KMS-11 (cell line): Measurements from ENCODE around the gene MCRIP1.

ENCODE experiments used
- H2AFZ ChIP-seq: fragments of 200-600 bp; sonication (generic); 2 replicates; pipeline ENCODE4 v1.6.1; 2016; ENCODE audit warnings: antibody characterized with exemption, mixed run types, low read depth
- H3K27ac ChIP-seq: fragments of 200-600 bp; sonication (generic); 2 replicates; pipeline ENCODE4 v1.6.1; 2016; ENCODE audit warnings: mild to moderate bottlenecking, mixed run types
- H3K27me3 ChIP-seq: fragments of 200-600 bp; sonication (generic); 2 replicates; pipeline ENCODE4 v1.6.1; 2017; ENCODE audit warnings: mild to moderate bottlenecking, low read depth, mixed run types, moderate library complexity; ENCODE audit not compliant: insufficient read depth
- H3K36me3 ChIP-seq: fragments of 200-600 bp; sonication (generic); 2 replicates; pipeline ENCODE4 v1.6.1; 2017; ENCODE audit warnings: mild to moderate bottlenecking, mixed run types; ENCODE audit not compliant: insufficient read depth
- H3K4me1 ChIP-seq: fragments of 200-600 bp; sonication (generic); 2 replicates; pipeline ENCODE4 v1.6.1; 2016; ENCODE audit warnings: mild to moderate bottlenecking, low read depth, mixed run types; ENCODE audit not compliant: poor library complexity, severe bottlenecking
- H3K4me2 ChIP-seq: fragments of 200-600 bp; sonication (generic); 2 replicates; pipeline ENCODE4 v1.7.0; 2016; ENCODE audit warnings: mild to moderate bottlenecking, mixed run types
- H3K4me3 ChIP-seq: fragments of 200-600 bp; sonication (generic); IDR thresholded peaks from 2 replicates; pipeline ENCODE4 v1.6.1; 2017; ENCODE audit warnings: low read depth, low read length, mixed read lengths; ENCODE audit not compliant: insufficient read depth
- H3K79me2 ChIP-seq: fragments of 200-600 bp; sonication (generic); 2 replicates; pipeline ENCODE4 v1.6.1; 2016; ENCODE audit warnings: low read depth, mixed run types; ENCODE audit not compliant: insufficient read depth
- H3K9ac ChIP-seq: fragments of 200-600 bp; sonication (generic); 2 replicates; pipeline ENCODE4 v1.6.1; 2016; ENCODE audit warnings: mild to moderate bottlenecking, mixed run types
- H4K20me1 ChIP-seq: fragments of 200-600 bp; sonication (generic); 2 replicates; pipeline ENCODE4 v1.6.1; 2016; ENCODE audit warnings: mild to moderate bottlenecking, mixed run types; ENCODE audit not compliant: insufficient read depth
- TF ChIP-seq, protein P1 (sequence below): fragments of 200-600 bp; sonication (generic); conservative IDR thresholded peaks from 2 replicates; pipeline ENCODE4 v1.6.1; 2017; ENCODE audit warnings: low read depth, mild to moderate bottlenecking, antibody characterized with exemption, low read length, moderate library complexity, mixed read lengths

The MCRIP1 gene

DNA sequence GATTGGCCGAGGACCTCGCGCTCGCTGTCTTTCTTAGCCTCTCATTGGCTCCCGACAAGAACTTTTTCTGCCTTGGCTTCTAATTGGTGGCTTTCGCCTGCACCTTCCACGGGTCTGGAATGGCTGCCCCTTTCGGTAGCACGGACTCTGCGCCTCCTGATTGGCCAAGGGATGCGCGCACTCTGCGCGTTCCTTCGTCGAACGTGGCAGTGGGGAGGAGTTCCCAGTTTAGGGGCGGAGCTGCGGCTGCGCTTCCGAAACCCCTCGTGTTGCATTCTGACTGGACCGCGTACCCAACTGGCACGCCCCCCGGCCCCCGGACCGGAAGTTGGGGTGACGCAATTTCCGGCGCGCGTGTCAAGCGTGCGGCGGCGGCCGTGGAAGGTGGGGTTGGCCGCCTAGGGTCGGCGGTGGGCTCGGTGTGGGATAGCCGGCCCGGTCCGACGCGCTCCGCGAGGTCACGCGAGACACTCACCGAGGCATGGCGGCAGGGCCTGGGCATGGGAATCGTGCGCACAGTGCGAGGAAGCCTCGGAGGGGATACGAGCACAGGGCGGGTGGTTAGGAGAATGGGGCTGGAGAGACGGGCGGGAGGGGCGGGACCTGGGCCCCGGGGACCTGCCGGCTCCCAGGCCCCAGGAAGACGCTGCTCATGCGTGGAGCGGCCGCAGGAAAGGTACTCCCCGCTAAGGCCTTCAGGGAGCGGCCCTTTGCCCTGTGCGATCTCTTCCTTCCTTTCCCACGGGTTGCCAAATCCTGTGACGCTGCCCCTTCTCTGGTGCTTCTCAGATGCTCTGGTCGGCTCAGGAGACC lies 27.9 kb upstream of the MCRIP1 start:
- Histone ChIP-seq H3K27me3 (no peaks in the 10 kb centered on the region), H3K4me2 (peak overlapping the region; percentile 85), H3K27ac (peak overlapping the region; percentile 81), H2AFZ (0 out of 2 replicates have a peak overlapping the region, but pooled peaks have one; percentile 14), H3K36me3 (peaks cover 10% of the 10 kb centered on the region; the same call in 1 of the 2 replicates), H3K4me1 (peaks cover 52% of the 10 kb centered on the region), H3K4me3 (no peak overlapping the region), H3K9ac (peak overlapping the region; percentile 81), H4K20me1 (peaks cover 10% of the 10 kb centered on the region), H3K79me2 (peaks cover 76% of the 10 kb centered on the region)
- TF ChIP-seq, protein P1, sequence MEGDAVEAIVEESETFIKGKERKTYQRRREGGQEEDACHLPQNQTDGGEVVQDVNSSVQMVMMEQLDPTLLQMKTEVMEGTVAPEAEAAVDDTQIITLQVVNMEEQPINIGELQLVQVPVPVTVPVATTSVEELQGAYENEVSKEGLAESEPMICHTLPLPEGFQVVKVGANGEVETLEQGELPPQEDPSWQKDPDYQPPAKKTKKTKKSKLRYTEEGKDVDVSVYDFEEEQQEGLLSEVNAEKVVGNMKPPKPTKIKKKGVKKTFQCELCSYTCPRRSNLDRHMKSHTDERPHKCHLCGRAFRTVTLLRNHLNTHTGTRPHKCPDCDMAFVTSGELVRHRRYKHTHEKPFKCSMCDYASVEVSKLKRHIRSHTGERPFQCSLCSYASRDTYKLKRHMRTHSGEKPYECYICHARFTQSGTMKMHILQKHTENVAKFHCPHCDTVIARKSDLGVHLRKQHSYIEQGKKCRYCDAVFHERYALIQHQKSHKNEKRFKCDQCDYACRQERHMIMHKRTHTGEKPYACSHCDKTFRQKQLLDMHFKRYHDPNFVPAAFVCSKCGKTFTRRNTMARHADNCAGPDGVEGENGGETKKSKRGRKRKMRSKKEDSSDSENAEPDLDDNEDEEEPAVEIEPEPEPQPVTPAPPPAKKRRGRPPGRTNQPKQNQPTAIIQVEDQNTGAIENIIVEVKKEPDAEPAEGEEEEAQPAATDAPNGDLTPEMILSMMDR: no peak

- no peaks in the 10 kb centered on the region for H3K27me3 ChIP-seq
These were observed 27.0 kb upstream of the MCRIP1 start, which contains the start of gene P4HB for GRCh38 chr17:81859906-81860755. Gene P4HB, minus strand, starts transcription at chr17:81860535. Its CDS starts 64 bp downstream, at chr17:81860471.

GRCh38 chr17:81858967-81859905 lies 26.1 kb upstream of the MCRIP1 start:
- no peaks in the 10 kb centered on the region for H3K27me3 ChIP-seq
- H3K4me3 ChIP-seq: peak overlapping the region; percentile 43
- peak overlapping the region; percentile 54; the same call in 1 of the 2 replicates for H3K27ac ChIP-seq
- peaks cover 14% of the 10 kb centered on the region; the same call in 1 of the 2 replicates for H3K36me3 ChIP-seq
- peaks cover 15% of the 10 kb centered on the region for H4K20me1 ChIP-seq
- peak overlapping the region; percentile 97 for H3K4me2 ChIP-seq
- no peak overlapping the region for H2AFZ ChIP-seq
- TF ChIP-seq, protein P1: no peak
- H3K4me1 ChIP-seq: peaks cover 40% of the 10 kb centered on the region
- H3K79me2 ChIP-seq: peaks cover 86% of the 10 kb centered on the region
- H3K9ac ChIP-seq: peak overlapping the region; percentile 80; the same call in 1 of the 2 replicates

More at GRCh38 chr17:81859906-81860755, 27.0 kb upstream of the MCRIP1 start, which contains the start of gene P4HB:
- Histone ChIP-seq H3K36me3 (peaks cover 10% of the 10 kb centered on the region; the same call in 1 of the 2 replicates), H3K4me2 (peak within 1 kb of the TSS; percentile 97), H3K79me2 (peaks cover 82% of the 10 kb centered on the region), H3K4me1 (peaks cover 45% of the 10 kb centered on the region), H3K9ac (peak within 1 kb of the TSS; percentile 81), H2AFZ (peak within 1 kb of the TSS; percentile 29; the same call in 1 of the 2 replicates), H4K20me1 (peaks cover 15% of the 10 kb centered on the region), H3K4me3 (peak within 1 kb of the TSS; percentile 43), H3K27ac (peak within 1 kb of the TSS; percentile 81)
- TF ChIP-seq, protein P1: no peak
